ENCODE measurements around the gene ACTR1A. TPM values are rescaled to one million over a fixed set of nuclear protein-coding genes. Genes with fewer than 3 reads are reported as not detected.

ACTR1A gene
- total RNA-seq, 1 experiment from 2014 or later = 147 TPM

GRCh38 chr10:102461187-102462054 lies 41.1 kb downstream of the ACTR1A start:
- in situ Hi-C loops (cut with HindIII; ENCODE audit: low pct_unique_long_range_greater_than_20kb, low sequenced_read_pairs) (no loop called here), intact Hi-C loops (cut with micrococcal nuclease; ENCODE audit: unreplicated experiment) (no loop called here)
- no peak for DNase-seq (ENCODE audit: low read depth, low spot score)
- Histone ChIP-seq H3K4me1 (ENCODE audit: control insufficient read depth, insufficient read depth, low read length) (peaks cover 23% of the 10 kb centered on the region), H3K27me3 (ENCODE audit: control insufficient read depth, insufficient read depth, low read length) (no peaks in the 10 kb centered on the region), H3K9me3 (ENCODE audit: control insufficient read depth, insufficient read depth, low read depth, low read length) (no peaks in the 10 kb centered on the region), H3K4me3 (ENCODE audit: low read depth in 2 of 2, low read length in 2 of 2) (peak overlapping the region; percentile 60 to 83), H3K36me3 (ENCODE audit: control insufficient read depth, insufficient read depth, low read length) (peaks cover 3% of the 10 kb centered on the region; the same call in 1 of the 2 replicates), H3K27ac (ENCODE audit: low read length) (peak overlapping the region; percentile 86)
- ChIA-PET CTCF (interaction anchor here (0.6 kb wide), 1 partner anchor 41 kb away, joined by 3 read pairs; the partner anchor contains the start of gene ACTR1A), POLR2A (interaction anchor here (0.7 to 1.4 kb wide), 2 partner anchors 11 to 40 kb away, joined by 4 to 6 read pairs; no protein-coding TSS in a partner anchor)
- no TSS peak for BruUV-seq (replicated peaks)
- ATAC-seq = peak; percentile 97
- TF ChIP-seq CTCF (IDR thresholded peaks at IDR 0.05) (no peak), SIN3A (IDR thresholded peaks at IDR 0.05; ENCODE audit: borderline replicate concordance, insufficient read depth, low read depth, low read length) (0 out of 2 replicates have a peak, but pooled peaks have one; percentile 46), TCF7L2 (IDR thresholded peaks at IDR 0.05; ENCODE audit: low read depth, low read length) (peak; percentile 48; the same call in 1 of the 2 replicates), POLR2AphosphoS5 (IDR thresholded peaks at IDR 0.05; ENCODE audit: low read depth, low read length) (peak; percentile 66; the same call in 1 of the 2 replicates), REST (IDR thresholded peaks at IDR 0.05; ENCODE audit: insufficient read depth in 1 of 2, low read depth in 2 of 2, low read length in 1 of 2) (peak; percentile 68 to 85)

- Histone ChIP-seq H3K36me3 (ENCODE audit: control insufficient read depth, insufficient read depth, low read length) (peaks cover 3% of the 10 kb centered on the region; the same call in 1 of the 2 replicates), H3K27me3 (ENCODE audit: control insufficient read depth, insufficient read depth, low read length) (no peaks in the 10 kb centered on the region), H3K9me3 (ENCODE audit: control insufficient read depth, insufficient read depth, low read depth, low read length) (no peaks in the 10 kb centered on the region), H3K4me3 (ENCODE audit: low read depth in 2 of 2, low read length in 2 of 2) (peak overlapping the region; percentile 60 to 83), H3K27ac (ENCODE audit: low read length) (peak overlapping the region; percentile 86), H3K4me1 (ENCODE audit: control insufficient read depth, insufficient read depth, low read length) (peaks cover 23% of the 10 kb centered on the region)
- intact Hi-C loops (cut with micrococcal nuclease; ENCODE audit: unreplicated experiment) (no loop called here), in situ Hi-C loops (cut with HindIII; ENCODE audit: low pct_unique_long_range_greater_than_20kb, low sequenced_read_pairs) (no loop called here)
- ChIA-PET POLR2A (interaction anchor here (0.7 to 1.4 kb wide), 2 partner anchors 10 to 40 kb away, joined by 4 to 6 read pairs; no protein-coding TSS in a partner anchor), CTCF (no interaction called here)
- ATAC-seq = peak; percentile 51
- BruUV-seq (replicated peaks) = no TSS peak
- TF ChIP-seq POLR2AphosphoS5 (IDR thresholded peaks at IDR 0.05; ENCODE audit: low read depth, low read length) (no peak), CTCF (IDR thresholded peaks at IDR 0.05) (no peak), REST (IDR thresholded peaks at IDR 0.05; ENCODE audit: insufficient read depth in 1 of 2, low read depth in 2 of 2, low read length in 1 of 2) (no peak), TCF7L2 (IDR thresholded peaks at IDR 0.05; ENCODE audit: low read depth, low read length) (no peak), SIN3A (IDR thresholded peaks at IDR 0.05; ENCODE audit: borderline replicate concordance, insufficient read depth, low read depth, low read length) (no peak)
- DNase-seq (ENCODE audit: low read depth, low spot score) = no peak
These were observed 41.7 kb downstream of the ACTR1A start for GRCh38 chr10:102460836-102461186.

All from Panc1 (cell line).